Vagina (tissue), 2 donors: ENCODE results near the gene NACC2.

Source experiments
- POLR2A ChIP-seq, 2 donors: fragments of 450-650 bp; IDR thresholded peaks; one replicate each; pipeline ENCODE4 v1.6.1; 2017; ENCODE audit warnings: antibody characterized with exemption in 2 of 2, mild to moderate bottlenecking in 2 of 2, moderate library complexity in 2 of 2
- TF ChIP-seq, protein P1 (sequence below), 3 experiments: fragments of 450-650 bp in 2 of 3; fragments of 200-600 bp in 1 of 3; sonication (generic) in 1 of 3; IDR thresholded peaks; one replicate each; pipeline ENCODE4 v1.5.1; 2017 to 2019; ENCODE audit warnings: antibody characterized with exemption in 3 of 3, mild to moderate bottlenecking in 2 of 3, moderate library complexity in 2 of 3

DNA sequence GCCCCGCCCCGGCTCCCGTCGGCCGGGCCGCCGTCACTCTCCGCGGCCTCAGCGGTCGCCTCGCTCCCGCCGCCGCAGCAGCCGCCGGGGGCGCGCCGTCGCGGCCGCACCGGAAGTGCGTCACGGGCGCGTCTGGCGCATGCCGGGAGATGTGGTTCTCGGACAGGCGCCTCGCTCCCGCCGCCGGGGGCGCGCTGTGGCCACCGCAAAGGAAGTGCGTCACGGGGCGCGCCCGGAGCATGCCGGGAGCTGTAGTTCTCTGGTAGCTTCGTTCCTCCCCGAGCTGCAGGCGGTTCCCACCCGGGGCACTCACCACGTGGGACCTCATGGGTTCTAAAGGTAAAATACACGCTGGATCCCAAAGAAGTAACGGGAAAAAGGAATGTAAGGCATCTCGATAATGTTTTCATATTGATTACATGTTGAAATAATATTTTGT lies 133.8 kb downstream of the NACC2 start, which contains the start of gene UBAC1:
- TF ChIP-seq, protein P1, sequence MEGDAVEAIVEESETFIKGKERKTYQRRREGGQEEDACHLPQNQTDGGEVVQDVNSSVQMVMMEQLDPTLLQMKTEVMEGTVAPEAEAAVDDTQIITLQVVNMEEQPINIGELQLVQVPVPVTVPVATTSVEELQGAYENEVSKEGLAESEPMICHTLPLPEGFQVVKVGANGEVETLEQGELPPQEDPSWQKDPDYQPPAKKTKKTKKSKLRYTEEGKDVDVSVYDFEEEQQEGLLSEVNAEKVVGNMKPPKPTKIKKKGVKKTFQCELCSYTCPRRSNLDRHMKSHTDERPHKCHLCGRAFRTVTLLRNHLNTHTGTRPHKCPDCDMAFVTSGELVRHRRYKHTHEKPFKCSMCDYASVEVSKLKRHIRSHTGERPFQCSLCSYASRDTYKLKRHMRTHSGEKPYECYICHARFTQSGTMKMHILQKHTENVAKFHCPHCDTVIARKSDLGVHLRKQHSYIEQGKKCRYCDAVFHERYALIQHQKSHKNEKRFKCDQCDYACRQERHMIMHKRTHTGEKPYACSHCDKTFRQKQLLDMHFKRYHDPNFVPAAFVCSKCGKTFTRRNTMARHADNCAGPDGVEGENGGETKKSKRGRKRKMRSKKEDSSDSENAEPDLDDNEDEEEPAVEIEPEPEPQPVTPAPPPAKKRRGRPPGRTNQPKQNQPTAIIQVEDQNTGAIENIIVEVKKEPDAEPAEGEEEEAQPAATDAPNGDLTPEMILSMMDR (IDR thresholded peaks at IDR 0.05) = peak in 1 of 3 experiments; percentile 43
- TF ChIP-seq POLR2A (IDR thresholded peaks at IDR 0.05) = peak in 1 of 2 donors; percentile 21
